SU-DHL-6 (cell line): ENCODE results near the gene GJC2.

Source experiments
- H2AFZ ChIP-seq: fragments of 200-600 bp; sonication (generic); 2 replicates; pipeline ENCODE4 v1.6.1; 2014; ENCODE audit warnings: low read depth, mild to moderate bottlenecking, moderate library complexity, mixed read lengths, antibody characterized with exemption, low read length; ENCODE audit not compliant: severe bottlenecking
- H3F3A ChIP-seq: fragments of 200-600 bp; shearing (Covaris generic); 2 replicates; pipeline ENCODE4 v1.6.0; 2016; ENCODE audit warnings: antibody characterized with exemption, mild to moderate bottlenecking; ENCODE audit not compliant: insufficient read depth
- H3K27ac ChIP-seq: fragments of 200-600 bp; sonication (generic); 2 replicates; pipeline ENCODE4 v1.5.1; 2016; ENCODE audit warnings: low read depth, mild to moderate bottlenecking, low read length, moderate library complexity, mixed read lengths
- H3K27me3 ChIP-seq: fragments of 200-600 bp; sonication (generic), shearing (Covaris generic); 2 replicates; pipeline ENCODE4 v1.6.0; 2014; ENCODE audit warnings: mild to moderate bottlenecking, low read length
- H3K36me3 ChIP-seq: fragments of 200-600 bp; sonication (generic); 2 replicates; pipeline ENCODE4 v1.6.1; 2014; ENCODE audit warnings: mild to moderate bottlenecking, low read length, mixed read lengths
- H3K4me2 ChIP-seq: fragments of 300-600, 200-600 bp; shearing (Covaris generic), sonication (generic); 2 replicates; pipeline ENCODE4 v1.6.0; 2014; ENCODE audit warnings: low read length, low read depth, mild to moderate bottlenecking; ENCODE audit not compliant: poor library complexity, severe bottlenecking
- H3K4me3 ChIP-seq: fragments of 200-600 bp; sonication (generic); 2 replicates; pipeline ENCODE4 v1.5.1; 2014; ENCODE audit warnings: antibody characterized with exemption, low read length, mild to moderate bottlenecking, mixed read lengths; ENCODE audit not compliant: insufficient read depth, poor library complexity, severe bottlenecking
- H3K79me2 ChIP-seq: fragments of 200-600 bp; sonication (generic); 2 replicates; pipeline ENCODE4 v1.6.1; 2014; ENCODE audit warnings: mild to moderate bottlenecking, low read length, moderate library complexity; ENCODE audit not compliant: insufficient read depth
- H3K9ac ChIP-seq: fragments of 200-600 bp; sonication (generic); 2 replicates; pipeline ENCODE4 v1.7.0; 2014; ENCODE audit warnings: mild to moderate bottlenecking, low read length
- H3K9me2 ChIP-seq: fragments of 200-600 bp; sonication (generic); replicated peaks from 2 replicates; pipeline ENCODE4 v1.6.1; 2014; ENCODE audit warnings: low read length; ENCODE audit not compliant: insufficient read depth
- H3K9me3 ChIP-seq: fragments of 200-600 bp; sonication (generic); 2 replicates; pipeline ENCODE4 v1.6.1; 2014; ENCODE audit warnings: low read length, mixed read lengths; ENCODE audit not compliant: insufficient read depth
- H4K20me1 ChIP-seq: fragments of 200-600 bp; sonication (generic); 2 replicates; pipeline ENCODE4 v1.6.1; 2014; ENCODE audit warnings: low read depth, mild to moderate bottlenecking, antibody characterized with exemption, low read length, moderate library complexity, mixed read lengths
- CTCF ChIP-seq: fragments of 200-600 bp; sonication (generic); IDR thresholded peaks from one replicate; pipeline ENCODE4 v1.5.1; 2017; ENCODE audit warnings: antibody characterized with exemption, mild to moderate bottlenecking, low read length, moderate library complexity; ENCODE audit not compliant: insufficient read depth, poor library complexity, severe bottlenecking
- EZH2phosphoT487 ChIP-seq: fragments of 200-600 bp; sonication (generic), shearing (Covaris generic); conservative IDR thresholded peaks from 2 replicates; pipeline ENCODE4 v1.6.1; 2018; ENCODE audit warnings: mild to moderate bottlenecking, antibody characterized with exemption, low read length, moderate library complexity, mixed read lengths

GJC2 gene

DNA sequence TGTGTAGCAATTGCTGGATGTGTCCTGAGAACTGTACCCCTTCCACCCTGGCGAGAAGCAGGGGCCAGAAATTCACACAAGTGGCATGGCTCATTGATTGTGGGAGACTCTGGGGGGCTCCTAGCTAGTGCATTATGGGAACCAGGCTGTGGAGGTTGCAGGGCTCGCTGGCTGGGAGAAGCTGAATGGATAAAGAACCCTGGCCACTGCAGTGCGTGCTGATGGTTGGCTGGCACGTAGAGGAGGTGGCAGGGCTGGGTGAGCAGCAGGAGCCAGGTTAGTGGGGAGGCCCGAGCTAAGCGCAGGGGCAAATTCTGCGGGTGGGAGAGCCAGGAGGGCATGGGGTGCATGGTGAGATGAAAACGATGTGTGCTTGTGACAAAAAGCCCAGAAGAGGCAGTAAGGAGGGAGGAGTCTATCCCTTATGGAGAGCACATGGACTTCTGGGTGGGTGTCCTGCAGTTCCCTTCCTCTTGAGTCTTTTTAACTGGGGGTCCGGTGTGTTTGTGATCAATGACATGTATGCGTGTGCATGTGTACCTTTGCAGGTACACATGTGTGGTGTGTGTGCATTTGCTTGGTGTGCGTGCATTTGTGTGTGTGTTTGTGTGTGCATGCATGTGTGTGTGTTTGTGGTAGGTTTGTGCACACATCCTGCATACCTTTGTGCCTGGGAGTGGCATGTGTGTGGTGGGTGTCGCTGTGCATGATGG lies 6.1 kb upstream of the GJC2 start:
- no peak overlapping the region for H3K27ac ChIP-seq
- H3K4me2 ChIP-seq = no peak overlapping the region
- no peaks in the 10 kb centered on the region for H3K9me2 ChIP-seq
- H3K27me3 ChIP-seq = no peaks in the 10 kb centered on the region
- H3K9ac ChIP-seq = no peak overlapping the region
- TF ChIP-seq EZH2phosphoT487 (no peak), CTCF (no peak)
- no peaks in the 10 kb centered on the region; the same call in 1 of the 2 replicates for H4K20me1 ChIP-seq
- no peak overlapping the region for H3K4me3 ChIP-seq
- peaks cover 2% of the 10 kb centered on the region for H3F3A ChIP-seq
- no peak overlapping the region for H2AFZ ChIP-seq
- H3K9me3 ChIP-seq = no peaks in the 10 kb centered on the region
- no peaks in the 10 kb centered on the region for H3K36me3 ChIP-seq
- H3K79me2 ChIP-seq = peaks cover 58% of the 10 kb centered on the region

DNA sequence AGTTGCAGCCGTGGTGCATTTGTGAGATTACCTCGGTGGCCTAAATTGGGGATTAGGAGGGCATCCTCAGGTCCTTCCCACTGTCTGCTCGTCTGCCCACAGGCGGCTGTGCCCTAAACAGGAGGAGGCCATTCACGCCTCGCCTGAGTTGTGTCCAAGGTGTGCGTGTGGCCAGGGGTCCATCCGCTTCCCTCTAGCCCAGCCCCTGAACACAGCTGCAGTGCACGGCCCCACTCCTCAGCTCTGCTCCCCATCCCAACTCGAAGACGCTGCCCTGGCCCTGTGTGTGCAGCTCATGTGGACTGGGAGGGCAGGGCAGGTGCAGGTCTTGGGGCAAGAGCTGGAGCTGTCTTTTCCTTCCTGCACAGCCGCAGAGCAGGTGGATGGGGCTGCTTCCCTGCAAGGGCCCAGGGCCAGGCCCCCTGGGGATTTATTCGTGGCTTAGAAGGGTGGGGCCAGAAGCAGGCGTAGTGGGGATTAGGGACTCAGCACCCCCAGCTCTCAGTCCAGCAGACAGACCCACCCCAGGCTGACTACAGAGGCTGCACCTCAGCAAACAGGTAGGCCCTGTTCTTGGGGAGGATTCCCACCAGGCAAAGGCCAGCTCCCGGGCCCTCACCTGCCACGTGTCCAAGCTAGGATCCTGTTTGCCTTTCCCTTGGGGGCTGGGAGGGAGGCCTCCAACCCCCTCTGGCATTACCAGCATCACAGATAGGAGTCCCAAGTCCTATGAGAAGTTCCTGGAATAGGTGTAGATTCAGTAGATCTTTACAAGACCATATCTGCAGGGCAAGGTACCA lies 5.3 kb upstream of the GJC2 start:
- TF ChIP-seq EZH2phosphoT487 (no peak), CTCF (no peak)
- Histone ChIP-seq H4K20me1 (no peaks in the 10 kb centered on the region; the same call in 1 of the 2 replicates), H3K4me2 (no peak overlapping the region), H3K79me2 (peaks cover 58% of the 10 kb centered on the region), H3K27me3 (no peaks in the 10 kb centered on the region), H3K9ac (no peak overlapping the region), H3K36me3 (no peaks in the 10 kb centered on the region), H3F3A (no peaks in the 10 kb centered on the region), H3K9me3 (no peaks in the 10 kb centered on the region), H2AFZ (no peak overlapping the region), H3K9me2 (no peaks in the 10 kb centered on the region), H3K27ac (no peak overlapping the region), H3K4me3 (no peak overlapping the region)

DNA sequence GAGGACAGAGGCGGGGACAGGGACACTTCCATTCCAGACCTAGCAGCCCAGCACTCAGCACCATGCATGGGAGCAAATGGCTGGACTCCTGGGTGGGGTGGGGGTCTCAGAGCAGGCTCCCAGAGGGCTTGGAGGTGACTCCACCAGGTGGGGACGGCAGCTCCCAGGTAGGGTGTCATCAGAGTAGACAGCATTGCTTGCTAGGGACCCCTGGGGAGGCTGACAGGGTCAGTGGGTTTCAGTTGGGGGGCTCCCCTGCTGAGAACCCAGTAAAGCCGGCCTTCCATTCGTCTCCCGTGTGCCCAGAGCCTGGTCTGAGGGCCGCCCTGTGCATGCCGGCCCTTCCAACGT lies 4.8 kb upstream of the GJC2 start:
- Histone ChIP-seq H3K36me3 (no peaks in the 10 kb centered on the region), H3K27me3 (no peaks in the 10 kb centered on the region), H4K20me1 (no peaks in the 10 kb centered on the region; the same call in 1 of the 2 replicates), H3K9me3 (no peaks in the 10 kb centered on the region), H3K27ac (no peak overlapping the region), H3K79me2 (peaks cover 58% of the 10 kb centered on the region), H3K9ac (no peak overlapping the region), H3F3A (no peaks in the 10 kb centered on the region), H3K9me2 (no peaks in the 10 kb centered on the region), H3K4me3 (no peak overlapping the region), H2AFZ (no peak overlapping the region), H3K4me2 (no peak overlapping the region)
- no peak for TF ChIP-seq CTCF
- no peak for TF ChIP-seq EZH2phosphoT487
